K562 (cell line): ENCODE results near the gene TFF2. TPM values are rescaled to one million over a fixed set of nuclear protein-coding genes. Genes with fewer than 3 reads are reported as not detected.

Source experiments
- ATAC-seq: fragments of 200-7000 bp; cut with Tn5 transposase; 3 replicates; pipeline ENCODE4 v1.9.1; 2020; ENCODE audit warnings: moderate library complexity
- BruUV-seq: library from RNA; stranded (reverse); fragments of 400-500 nt; replicated peaks from 2 replicates; lab custom pipeline; 2021; lab: Mats Ljungman, UMichigan
- CTCF ChIA-PET: fragments of 300-600 bp; formaldehyde crosslinking; extraction: SDS; loops from one replicate; lab custom pipeline; 2021; ENCODE audit warnings: low intra/inter-chr PET ratio; lab: Yijun Ruan, JAX
- POLR2A ChIA-PET: fragments of 300-600, 350-650 bp; sonication (Branson Sonifier 250); formaldehyde crosslinking; extraction: SDS; loops from one replicate; lab custom pipeline; 2021; ENCODE audit warnings: antibody characterized with exemption, inconsistent platforms; lab: Yijun Ruan, JAX
- DNase-seq, 4 experiments: peaks; one replicate each; pipeline versions ENCODE4 v3.0.0 to v3.0.0-alpha.2; 2011 to 2018; ENCODE audit warnings: low spot score in 3 of 4, mixed read lengths in 3 of 4; ENCODE audit errors: extremely low read depth in 1 of 4
- FAIRE-seq: peaks from 2 replicates; lab custom pipeline; 2011; peaks lifted over from hg19 to GRCh38; lab: Jason Lieb, UNC
- H2AFZ ChIP-seq: 2 replicates; pipeline ENCODE4 v1.6.0; 2011; ENCODE audit warnings: low read depth, low read length, control low read depth, inconsistent platforms
- H3K27ac ChIP-seq: fragments of 200-600 bp; 3 replicates; pipeline ENCODE4 v1.8.0; 2011; ENCODE audit warnings: low read depth, mild to moderate bottlenecking, control low read depth, inconsistent platforms, low read length, moderate library complexity, mixed read lengths; ENCODE audit errors: extremely low read depth
- H3K27me3 ChIP-seq, 2 experiments: fragments of 300-600 bp in 1 of 2; 2 replicates in 1 of 2; 3 replicates in 1 of 2; pipeline versions ENCODE4 v1.6.0 to v1.8.0; 2011; ENCODE audit warnings: inconsistent platforms in 2 of 2, low read length in 2 of 2, mild to moderate bottlenecking in 1 of 2, mixed read lengths in 1 of 2, moderate library complexity in 1 of 2; ENCODE audit not compliant: control insufficient read depth in 2 of 2, insufficient read depth in 2 of 2
- H3K36me3 ChIP-seq: fragments of 300-600 bp; 3 replicates; pipeline ENCODE4 v1.8.0; 2011; ENCODE audit warnings: mild to moderate bottlenecking, low read length, inconsistent platforms; ENCODE audit not compliant: control insufficient read depth, insufficient read depth
- H3K4me1 ChIP-seq, 2 experiments: fragments of 200-600 bp in 1 of 2; replicated peaks in 1 of 2; 2 replicates in 1 of 2; 3 replicates in 1 of 2; pipeline versions ENCODE4 v1.5.1 to v1.8.0; 2011; ENCODE audit warnings: inconsistent platforms in 2 of 2, low read length in 2 of 2, mild to moderate bottlenecking in 1 of 2, mixed read lengths in 1 of 2, moderate library complexity in 1 of 2; ENCODE audit not compliant: control insufficient read depth in 2 of 2, insufficient read depth in 2 of 2
- H3K4me2 ChIP-seq: 2 replicates; pipeline ENCODE4 v1.6.1; 2011; ENCODE audit warnings: low read length, control low read depth, inconsistent platforms, mixed read lengths; ENCODE audit not compliant: insufficient read depth
- H3K4me3 ChIP-seq: fragments of 200-600 bp; sonication (generic), shearing (Covaris generic); 2 replicates; pipeline ENCODE4 v1.5.1; 2016; ENCODE audit warnings: control low read depth, inconsistent platforms
- H3K79me2 ChIP-seq: fragments of 200-600 bp; 3 replicates; pipeline ENCODE4 v1.8.0; 2011; ENCODE audit warnings: low read length, inconsistent platforms; ENCODE audit not compliant: control insufficient read depth, insufficient read depth
- H3K9ac ChIP-seq, 2 experiments: 2 replicates each; pipeline versions ENCODE4 v1.6.0 to v1.6.1; 2011; ENCODE audit warnings: low read depth in 2 of 2, low read length in 2 of 2, control low read depth in 1 of 2, inconsistent platforms in 1 of 2, mild to moderate bottlenecking in 1 of 2, mixed read lengths in 1 of 2; ENCODE audit not compliant: insufficient read depth in 1 of 2
- H3K9me1 ChIP-seq: one replicate; pipeline ENCODE4 v1.6.0; 2011; ENCODE audit warnings: inconsistent platforms, mild to moderate bottlenecking, low read length, moderate library complexity; ENCODE audit not compliant: control insufficient read depth, insufficient read depth
- H3K9me3 ChIP-seq: replicated peaks from 2 replicates; pipeline ENCODE4 v1.5.1; 2011; ENCODE audit warnings: low read depth, low read length, inconsistent platforms; ENCODE audit not compliant: control insufficient read depth, insufficient read depth
- H4K20me1 ChIP-seq: replicated peaks from 2 replicates; pipeline ENCODE4 v1.6.1; 2011; ENCODE audit warnings: low read length, inconsistent platforms, mixed read lengths; ENCODE audit not compliant: control insufficient read depth, insufficient read depth
- E2F8 ChIP-seq: fragments of 450-650 bp; IDR thresholded peaks from 2 replicates; pipeline ENCODE4 v1.7.1; 2018; ENCODE audit warnings: mild to moderate bottlenecking, low read depth; ENCODE audit not compliant: partially characterized antibody
- NELFE ChIP-seq: IDR thresholded peaks from 2 replicates; pipeline ENCODE4 v1.6.1; 2011; ENCODE audit warnings: mild to moderate bottlenecking; ENCODE audit not compliant: insufficient read depth, insufficient read length
- SAFB2 ChIP-seq: fragments of 200-400 bp; formaldehyde crosslinking; IDR thresholded peaks from 2 replicates; pipeline ENCODE4 v1.6.1; 2018; ENCODE audit warnings: borderline replicate concordance, low read length, low read depth, moderate library complexity; ENCODE audit not compliant: severe bottlenecking
- SOX6 ChIP-seq: fragments of 450-650 bp; IDR thresholded peaks from 2 replicates; pipeline ENCODE4 v1.6.1; 2014; ENCODE audit warnings: mild to moderate bottlenecking
- U2AF1 ChIP-seq: fragments of 200-400 bp; formaldehyde crosslinking; optimal IDR thresholded peaks from 2 replicates; pipeline ENCODE3; 2017; ENCODE audit warnings: mild to moderate bottlenecking, low read depth, low read length, moderate library complexity
- U2AF2 ChIP-seq: fragments of 200-400 bp; formaldehyde crosslinking; optimal IDR thresholded peaks from 2 replicates; pipeline ENCODE3; 2017; ENCODE audit warnings: low read depth, mild to moderate bottlenecking, low read length
- ZBTB5 ChIP-seq: fragments of 450-650 bp; IDR thresholded peaks from 2 replicates; pipeline ENCODE4 v1.6.1; 2017; ENCODE audit warnings: antibody characterized with exemption
- ZNF3 ChIP-seq: fragments of 250-450 bp; sonication (Bioruptor Pico); IDR thresholded peaks from 2 replicates; pipeline ENCODE4 v1.5.0; 2021; ENCODE audit warnings: mild to moderate bottlenecking, moderate library complexity
- ZNF318 ChIP-seq, 2 experiments: fragments of 450-650 bp; IDR thresholded peaks; 2 replicates each; pipeline ENCODE4 v1.6.1; 2016; ENCODE audit warnings: mild to moderate bottlenecking in 2 of 2, borderline replicate concordance in 1 of 2, low read depth in 1 of 2, moderate library complexity in 1 of 2
- WGBS: fragments of 100-300 bp; shearing (Covaris generic); methylation state at CpG from one replicate; pipeline ENCODE4 v1.1.6; 2016; ENCODE audit warnings: low coverage, mixed read lengths; ENCODE audit not compliant: insufficient coverage; ENCODE audit errors: missing lambda C conversion rate; 5-methylcytosine and 5-hydroxymethylcytosine counted together
- in situ Hi-C: fragments of 300-500 bp; cut with MboI; formaldehyde crosslinking; loops from 4 replicates; pipeline ENCODE4 v1.15.0; 2018; ENCODE audit warnings: inconsistent platforms, mixed read lengths
- intact Hi-C: fragments of 100-400 bp; cut with micrococcal nuclease; formaldehyde crosslinking; loops from 2 replicates; pipeline ENCODE4 v1.14.2; 2022
- polyA plus RNA-seq, 8 experiments: library from polyadenylated mRNA; depleted of rRNA in 4 of 8; stranded (reverse) in 5 of 8; unstranded in 3 of 8; fragments of >200 nt; fragmentation: Nextera tagmentation in 2 of 8; fragmentation: Illumina TruSeq in 1 of 8; extraction: Ambion mirVana in 2 of 8; extraction: Trizol in 1 of 8; gene quantifications; 2 replicates each; pipeline versions ENCODE4 v1.2.1 to v1.2.3, GENCODE V29; 2011 to 2014; ENCODE audit warnings: inconsistent platforms in 1 of 8, missing spikeins in 1 of 8
- total RNA-seq, 7 experiments: library from RNA; depleted of rRNA in 6 of 7; stranded (reverse); fragments of >200 nt in 6 of 7; fragmentation: Illumina TruSeq in 2 of 7; extraction: Trizol in 2 of 7; gene quantifications; 2 replicates each; pipeline versions ENCODE4 v1.2.1 to v1.2.3, GENCODE V29; 2011 to 2021; ENCODE audit warnings: low replicate concordance in 1 of 7

Gene TFF2
- total and polyA plus RNA-seq, 9 of the 15 experiments (the other 6 are each of a cell fraction or from before 2014, with no cell fraction given) = not detected

GRCh38 chr21:42343963-42344510, 6.8 kb downstream of the TFF2 start:
- ATAC-seq (no peak), FAIRE-seq (no peak), DNase-seq (no peak)
- CTCF ChIA-PET = no interaction called here
- H3K27me3 ChIP-seq = peaks cover 34 to 63% of the 10 kb centered on the region in 2 experiments
- in situ Hi-C loops (no loop called here), intact Hi-C loops (no loop called here)
- 5% methylated on average over 11 of the region's 11 CpGs for WGBS
- H3K4me3 ChIP-seq = no peak overlapping the region
- H3K36me3 ChIP-seq = no peaks in the 10 kb centered on the region
- H2AFZ ChIP-seq = no peak overlapping the region
- no peaks in the 10 kb centered on the region for H3K9me3 ChIP-seq
- POLR2A ChIA-PET = no interaction called here
- H3K9me1 ChIP-seq = no peaks in the 10 kb centered on the region
- no peak overlapping the region for H3K4me2 ChIP-seq
- H3K79me2 ChIP-seq = no peaks in the 10 kb centered on the region
- no TSS peak for BruUV-seq
- H3K27ac ChIP-seq = no peak overlapping the region
- peaks cover 0 to 4% of the 10 kb centered on the region in 2 experiments; a peak in 1 of 5 replicates for H3K4me1 ChIP-seq
- H3K9ac ChIP-seq = no peak overlapping the region
- H4K20me1 ChIP-seq = no peaks in the 10 kb centered on the region
- no peak for TF ChIP-seq U2AF1
- no peak for TF ChIP-seq SOX6
- TF ChIP-seq SAFB2 = no peak
- no peak for TF ChIP-seq ZNF3 (CRISPR knock-in tag)
- no peak for TF ChIP-seq ZBTB5
- no peak for TF ChIP-seq NELFE
- no peak for TF ChIP-seq E2F8
- TF ChIP-seq ZNF318 (IDR thresholded peaks at IDR 0.05; ENCODE audit: borderline replicate concordance in 1 of 2, low read depth in 1 of 2) = no peak
- no peak for TF ChIP-seq U2AF2
